HG02642 (cell line): ENCODE results near the gene CCNL1.

ENCODE experiments used
- ATAC-seq: cut with Tn5 transposase; IDR thresholded peaks from one replicate; pipeline ENCODE4 v1.9.1; 2021; ENCODE audit warnings: mild to moderate bottlenecking; ENCODE audit not compliant: unreplicated experiment, poor library complexity

CCNL1 gene

GRCh38 chr3:157127831-157128767 is 31.8 kb downstream of the CCNL1 start:
- ATAC-seq, result peak; percentile 49

GRCh38 chr3:157127268-157127667 is 32.7 kb downstream of the CCNL1 start:
- ATAC-seq, result no peak

- ATAC-seq, result no peak
Measured at GRCh38 chr3:157126365-157126764, 33.6 kb downstream of the CCNL1 start.

GRCh38 chr3:157125101-157125500 is 34.8 kb downstream of the CCNL1 start:
- no peak for ATAC-seq

- ATAC-seq, result no peak
Measured at GRCh38 chr3:157123621-157124020, 36.3 kb downstream of the CCNL1 start.

GRCh38 chr3:157122832-157123427 is 37.0 kb downstream of the CCNL1 start:
- ATAC-seq, result no peak

GRCh38 chr3:157122116-157122515 is 37.8 kb downstream of the CCNL1 start:
- no peak for ATAC-seq

- ATAC-seq, result no peak
Measured at GRCh38 chr3:157121522-157121921, 38.4 kb downstream of the CCNL1 start.

GRCh38 chr3:157120071-157120892 is 39.7 kb downstream of the CCNL1 start:
- ATAC-seq, result no peak

- no peak for ATAC-seq
Measured at GRCh38 chr3:157119369-157119951, 40.5 kb downstream of the CCNL1 start.

GRCh38 chr3:157117875-157118654 is 41.9 kb downstream of the CCNL1 start:
- ATAC-seq, result no peak

GRCh38 chr3:157117206-157117605 is 42.7 kb downstream of the CCNL1 start:
- ATAC-seq, result no peak

GRCh38 chr3:157116017-157116416 is 43.9 kb downstream of the CCNL1 start:
- no peak for ATAC-seq

GRCh38 chr3:157115069-157116006 is 44.6 kb downstream of the CCNL1 start:
- no peak for ATAC-seq

- ATAC-seq, result no peak
Measured at GRCh38 chr3:157113832-157114505, 46.0 kb downstream of the CCNL1 start.

- no peak for ATAC-seq
Measured at GRCh38 chr3:157112536-157112935, 47.4 kb downstream of the CCNL1 start.

GRCh38 chr3:157111518-157111917 is 48.4 kb downstream of the CCNL1 start:
- no peak for ATAC-seq

GRCh38 chr3:157110761-157111278 is 49.1 kb downstream of the CCNL1 start:
- no peak for ATAC-seq
